Thyroid gland (tissue), 4 donors: ENCODE results near the gene RIMBP2. TPM values are rescaled to one million over a fixed set of nuclear protein-coding genes. Genes with fewer than 3 reads are reported as not detected.

Experiments used
- DNase-seq, 2 donors: peaks; one replicate each; pipeline ENCODE4 v3.0.0-alpha.2; 2019
- H3K27ac ChIP-seq, 3 donors: fragments of 200-600 bp; sonication (generic); 1 replicate in 2 of 3; 2 replicates in 1 of 3; pipeline ENCODE4 v1.5.1; 2016 to 2019; ENCODE audit warnings: mild to moderate bottlenecking in 1 of 3, moderate library complexity in 1 of 3
- H3K27me3 ChIP-seq: fragments of 200-600 bp; sonication (generic); one replicate; pipeline ENCODE4 v1.5.1; 2019
- H3K36me3 ChIP-seq, 2 donors: fragments of 200-600 bp; sonication (generic); one replicate each; pipeline ENCODE4 v1.5.1; 2016 to 2019
- H3K4me1 ChIP-seq, 2 donors: fragments of 200-600 bp; sonication (generic); one replicate each; pipeline ENCODE4 v1.5.1; 2017 to 2019
- H3K4me3 ChIP-seq, 3 donors: fragments of 200-600 bp; sonication (generic); replicated peaks in 1 of 3; 1 replicate in 2 of 3; 2 replicates in 1 of 3; pipeline ENCODE4 v1.5.1; 2016; ENCODE audit warnings: mild to moderate bottlenecking in 1 of 3
- H3K9me3 ChIP-seq: fragments of 200-600 bp; sonication (generic); one replicate; pipeline ENCODE4 v1.5.1; 2017
- CTCF ChIP-seq, 6 experiments: fragments of 200-600 bp in 3 of 6; fragments of 450-650 bp in 3 of 6; sonication (generic) in 3 of 6; IDR thresholded peaks; one replicate each; pipeline ENCODE4 v1.5.1; 2016 to 2019; ENCODE audit warnings: antibody characterized with exemption in 6 of 6, mild to moderate bottlenecking in 2 of 6, inconsistent platforms in 1 of 6, moderate library complexity in 1 of 6
- POLR2A ChIP-seq, 2 donors: fragments of 450-650 bp; IDR thresholded peaks; one replicate each; pipeline ENCODE4 v1.6.1; 2017; ENCODE audit warnings: antibody characterized with exemption in 2 of 2, mild to moderate bottlenecking in 2 of 2, moderate library complexity in 1 of 2
- WGBS, 2 donors: methylation state at CpG; one replicate each; pipeline ENCODE4 v1.1.5; 2017; 5-methylcytosine and 5-hydroxymethylcytosine counted together
- intact Hi-C: fragments of 100-400 bp; cut with DNase I; formaldehyde crosslinking; loops from one replicate; pipeline ENCODE4 v1.15.1; 2023
- total RNA-seq, 4 donors: library from RNA; depleted of rRNA; stranded (reverse); fragments of >200 nt; gene quantifications; one replicate each; pipeline ENCODE4 v1.2.3, GENCODE V29; 2016

Gene RIMBP2
- total RNA-seq, 4 donors from 2014 or later = 0.11 to 2.2 (median 0.63) TPM

GRCh38 chr12:130565189-130565588, 150.9 kb downstream of the RIMBP2 start:
- Histone ChIP-seq H3K36me3 (no peaks in the 10 kb centered on the region), H3K4me3 (no peak overlapping the region), H3K9me3 (no peaks in the 10 kb centered on the region), H3K4me1 (no peaks in the 10 kb centered on the region), H3K27ac (no peak overlapping the region), H3K27me3 (no peaks in the 10 kb centered on the region)
- no peak for DNase-seq
- intact Hi-C loops = no loop called here
- no peak for TF ChIP-seq CTCF (IDR thresholded peaks at IDR 0.05)
- TF ChIP-seq POLR2A (IDR thresholded peaks at IDR 0.05) = no peak
- WGBS, 2 donors = 93 to 94% methylated on average over 1 of the region's 1 CpG

GRCh38 chr12:130563323-130563722, 152.8 kb downstream of the RIMBP2 start:
- no peaks in the 10 kb centered on the region for H3K27me3 ChIP-seq
- no peak for TF ChIP-seq POLR2A (IDR thresholded peaks at IDR 0.05)
- no peak for TF ChIP-seq CTCF (IDR thresholded peaks at IDR 0.05)
- H3K27ac ChIP-seq = no peak overlapping the region
- no peak overlapping the region for H3K4me3 ChIP-seq
- intact Hi-C loops = no loop called here
- H3K4me1 ChIP-seq = no peaks in the 10 kb centered on the region
- no peaks in the 10 kb centered on the region for H3K9me3 ChIP-seq
- 77 to 86% methylated on average over 2 of the region's 2 CpGs for WGBS, 2 donors
- DNase-seq = no peak
- H3K36me3 ChIP-seq = no peaks in the 10 kb centered on the region

- Histone ChIP-seq H3K27ac (no peak overlapping the region), H3K9me3 (no peaks in the 10 kb centered on the region), H3K4me1 (no peaks in the 10 kb centered on the region), H3K36me3 (no peaks in the 10 kb centered on the region), H3K4me3 (no peak overlapping the region), H3K27me3 (no peaks in the 10 kb centered on the region)
- no peak for DNase-seq
- intact Hi-C loops = no loop called here
- 73 to 75% methylated on average over 5 of the region's 5 CpGs for WGBS, 2 donors
- TF ChIP-seq POLR2A (IDR thresholded peaks at IDR 0.05) (no peak), CTCF (IDR thresholded peaks at IDR 0.05) (no peak)
Observed at GRCh38 chr12:130562716-130563115, 153.4 kb downstream of the RIMBP2 start.

- DNase-seq = no peak
- no peak for TF ChIP-seq CTCF (IDR thresholded peaks at IDR 0.05)
- no peak for TF ChIP-seq POLR2A (IDR thresholded peaks at IDR 0.05)
- WGBS, 2 donors = 87 to 88% methylated on average over 10 to 11 of the region's 11 CpGs
- intact Hi-C loops = no loop called here
- Histone ChIP-seq H3K4me1 (no peaks in the 10 kb centered on the region), H3K27me3 (no peaks in the 10 kb centered on the region), H3K4me3 (no peak overlapping the region), H3K27ac (no peak overlapping the region), H3K9me3 (no peaks in the 10 kb centered on the region), H3K36me3 (no peaks in the 10 kb centered on the region)
Observed at GRCh38 chr12:130560321-130560720, 155.8 kb downstream of the RIMBP2 start.

- DNase-seq = no peak
- Histone ChIP-seq H3K27ac (no peak overlapping the region), H3K36me3 (no peaks in the 10 kb centered on the region), H3K4me3 (no peak overlapping the region), H3K9me3 (no peaks in the 10 kb centered on the region), H3K4me1 (no peaks in the 10 kb centered on the region), H3K27me3 (no peaks in the 10 kb centered on the region)
- TF ChIP-seq CTCF (IDR thresholded peaks at IDR 0.05) (no peak), POLR2A (IDR thresholded peaks at IDR 0.05) (no peak)
- WGBS, 2 donors = 72 to 78% methylated on average over 7 of the region's 7 CpGs
- intact Hi-C loops = no loop called here
Observed at GRCh38 chr12:130559806-130560205, 156.3 kb downstream of the RIMBP2 start.
